Neutrophil (primary cell): Measurements from ENCODE around the gene HMGXB4.

Experiments
- H3K27ac ChIP-seq: fragments of 200-600 bp; sonication (generic); 2 replicates; pipeline ENCODE4 v1.5.1; 2016; ENCODE audit warnings: mild to moderate bottlenecking, moderate library complexity
- H3K27me3 ChIP-seq: fragments of 200-600 bp; sonication (generic); 2 replicates; pipeline ENCODE4 v1.6.0; 2016; ENCODE audit warnings: mild to moderate bottlenecking
- H3K36me3 ChIP-seq: fragments of 200-600 bp; sonication (generic); 2 replicates; pipeline ENCODE4 v1.5.1; 2017
- H3K4me1 ChIP-seq, 2 experiments: fragments of 200-600 bp in 1 of 2; sonication (generic) in 1 of 2; 1 replicate in 1 of 2; 2 replicates in 1 of 2; pipeline versions ENCODE4 v1.5.1 to v1.6.1; 2013 to 2016; ENCODE audit warnings: low read depth in 1 of 2, low read length in 1 of 2, mild to moderate bottlenecking in 1 of 2, moderate library complexity in 1 of 2; ENCODE audit not compliant: control insufficient read depth in 1 of 2, insufficient read depth in 1 of 2
- H3K4me3 ChIP-seq, 2 experiments: fragments of 200-600 bp in 1 of 2; sonication (generic) in 1 of 2; 1 replicate in 1 of 2; 2 replicates in 1 of 2; pipeline ENCODE4 v1.5.1; 2013 to 2016; ENCODE audit warnings: low read depth in 1 of 2, low read length in 1 of 2, mild to moderate bottlenecking in 1 of 2, moderate library complexity in 1 of 2
- H3K9me3 ChIP-seq: fragments of 200-600 bp; sonication (generic); 2 replicates; pipeline ENCODE4 v1.5.1; 2016
- CTCF ChIP-seq: fragments of 200-600 bp; sonication (generic); IDR thresholded peaks from 2 replicates; pipeline ENCODE4 v1.5.1; 2016; ENCODE audit warnings: antibody characterized with exemption

The HMGXB4 gene

GRCh38 chr22:35258191-35258988 is 1.1 kb downstream of the HMGXB4 start:
- Histone ChIP-seq H3K27me3 (no peaks in the 10 kb centered on the region), H3K36me3 (no peaks in the 10 kb centered on the region), H3K4me1 (peaks cover 20 to 22% of the 10 kb centered on the region in 2 experiments), H3K9me3 (no peaks in the 10 kb centered on the region), H3K4me3 (peak overlapping the region; percentile 72 to 96), H3K27ac (peak overlapping the region; percentile 87)
- TF ChIP-seq CTCF: no peak

GRCh38 chr22:35264986-35265385 is 7.7 kb downstream of the HMGXB4 start:
- Histone ChIP-seq H3K36me3 (peaks cover 60% of the 10 kb centered on the region), H3K27me3 (no peaks in the 10 kb centered on the region), H3K9me3 (no peaks in the 10 kb centered on the region), H3K4me1 (peaks cover 6% of the 10 kb centered on the region in 2 experiments), H3K4me3 (no peak overlapping the region), H3K27ac (no peak overlapping the region)
- no peak for TF ChIP-seq CTCF

GRCh38 chr22:35266277-35266676 is 9.0 kb downstream of the HMGXB4 start:
- H3K9me3 ChIP-seq: no peaks in the 10 kb centered on the region
- H3K27ac ChIP-seq: no peak overlapping the region
- no peak overlapping the region for H3K4me3 ChIP-seq
- H3K36me3 ChIP-seq: peaks cover 66% of the 10 kb centered on the region
- H3K4me1 ChIP-seq: peaks cover 6% of the 10 kb centered on the region in 2 experiments
- no peaks in the 10 kb centered on the region for H3K27me3 ChIP-seq
- TF ChIP-seq CTCF: no peak

- H3K4me1 ChIP-seq: peaks cover 0 to 2% of the 10 kb centered on the region in 2 experiments
- no peaks in the 10 kb centered on the region for H3K27me3 ChIP-seq
- H3K4me3 ChIP-seq: no peak overlapping the region
- TF ChIP-seq CTCF: no peak
- H3K9me3 ChIP-seq: no peaks in the 10 kb centered on the region
- H3K36me3 ChIP-seq: peaks cover 66% of the 10 kb centered on the region
- no peak overlapping the region for H3K27ac ChIP-seq
These were observed 12.3 kb downstream of the HMGXB4 start for GRCh38 chr22:35269630-35270029.

- Histone ChIP-seq H3K27me3 (no peaks in the 10 kb centered on the region), H3K4me1 (peaks cover 0 to 2% of the 10 kb centered on the region in 2 experiments), H3K9me3 (no peaks in the 10 kb centered on the region), H3K36me3 (peaks cover 34% of the 10 kb centered on the region), H3K4me3 (no peak overlapping the region), H3K27ac (no peak overlapping the region)
- TF ChIP-seq CTCF: no peak
These were observed 17.0 kb downstream of the HMGXB4 start for GRCh38 chr22:35274154-35274871.
